DMS153 treated with DMSO at 0.1 percent for 48 hours (cell line): ENCODE measurements around the gene CCR1.
"Not testable (repeated sequence)": the region's sequence is repeated elsewhere in the genome, so short reads cannot be mapped to it uniquely, and the experiment has no call there.

ENCODE experiments used
- DNase-seq: peaks from one replicate; lab custom pipeline; 2025; ENCODE audit not compliant: unreplicated experiment; lab: John Stamatoyannopoulos, UW

The CCR1 gene

DNA sequence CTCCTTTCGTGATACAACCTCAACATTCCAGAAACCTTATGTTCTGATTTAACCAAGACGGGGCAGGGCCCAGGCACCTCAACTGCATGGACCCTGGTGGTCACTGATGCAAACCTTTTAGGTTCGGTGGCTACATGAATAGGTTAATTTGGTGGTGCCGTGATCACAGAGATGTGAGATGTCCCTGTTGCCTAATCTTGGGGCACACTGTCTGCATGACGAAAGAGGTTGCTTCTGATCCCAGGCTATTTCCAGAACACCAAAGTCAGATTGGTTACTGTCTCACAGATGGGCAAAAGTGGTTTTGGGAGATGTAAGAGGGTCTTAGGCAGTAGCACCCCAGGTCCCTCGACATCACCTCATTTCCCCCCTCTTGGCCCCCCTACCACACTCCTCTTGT, 4.0 kb upstream of the CCR1 start:
- no peak for DNase-seq

DNA sequence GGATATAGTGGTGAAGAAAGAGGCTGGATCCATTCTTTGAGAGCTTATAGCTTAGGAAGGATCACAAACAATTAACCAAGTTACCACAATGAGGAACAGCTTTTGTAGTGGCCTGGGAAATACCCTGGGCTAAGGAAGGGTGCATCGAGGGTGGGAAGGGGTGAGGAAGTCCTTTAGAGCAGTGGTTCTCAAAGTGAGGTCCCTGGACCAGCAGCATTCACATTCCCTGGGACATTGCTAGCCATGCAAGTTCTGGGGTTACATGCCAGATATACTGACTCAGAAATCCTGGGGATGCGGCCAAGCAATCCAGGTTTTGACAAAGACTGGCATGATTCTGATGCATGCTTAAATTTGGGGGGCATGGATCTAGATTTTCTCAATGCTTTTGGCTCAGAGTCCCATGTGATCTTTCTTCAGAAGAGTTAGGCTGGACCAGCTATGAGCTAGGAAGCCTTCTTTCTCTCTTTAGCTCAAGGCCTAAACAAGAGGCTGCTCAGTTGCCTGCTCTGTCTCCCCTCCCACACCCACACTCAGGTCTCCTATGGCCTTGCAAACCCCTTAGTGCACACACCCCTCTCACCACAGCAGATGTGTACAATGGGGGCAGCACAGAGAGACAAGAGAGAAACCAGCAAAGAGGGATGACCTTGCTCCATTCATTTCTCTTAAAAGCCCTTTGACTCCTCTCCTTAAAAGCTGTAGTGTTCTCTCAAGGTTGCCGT, 1.8 kb upstream of the CCR1 start:
- no peak for DNase-seq

DNA sequence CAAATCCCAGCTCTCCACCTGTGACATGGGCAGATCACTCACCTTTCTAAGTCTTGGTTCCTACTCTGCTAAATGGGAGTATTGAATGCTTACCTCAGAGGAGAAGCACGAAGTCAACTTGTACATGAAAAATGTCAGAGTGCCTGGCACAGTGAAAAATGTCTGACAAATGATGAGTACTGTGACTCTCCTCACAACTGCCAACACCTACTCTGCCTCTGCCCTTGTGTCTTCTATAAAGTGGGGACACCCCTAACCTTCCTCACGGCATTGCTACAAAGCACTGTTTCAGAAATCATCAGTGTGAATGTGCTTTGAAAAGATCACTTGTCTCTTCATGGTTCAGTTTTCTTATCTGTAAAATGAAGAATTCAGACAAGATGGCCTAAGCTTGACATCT, 940 bp upstream of the CCR1 start:
- no peak for DNase-seq

DNA sequence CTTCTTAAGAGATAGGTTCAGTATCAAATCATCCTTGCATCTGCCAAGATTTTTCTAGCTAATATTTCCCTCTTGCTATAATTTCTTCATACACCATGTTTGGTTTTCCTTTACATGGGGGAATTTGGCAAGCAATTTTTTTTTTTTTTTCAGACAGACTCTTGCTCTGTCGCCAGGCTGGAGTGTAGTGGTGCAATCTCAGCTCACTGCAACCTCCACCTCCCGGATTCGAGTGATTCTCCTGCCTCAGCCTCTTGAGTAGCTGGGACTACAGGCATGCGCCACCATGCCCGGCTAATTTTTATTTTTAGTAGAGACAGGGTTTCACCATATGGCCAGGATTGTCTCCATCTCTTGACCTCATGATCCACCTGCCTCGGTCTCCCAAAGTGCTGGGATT, 599 bp downstream of the CCR1 start:
- not testable (repeated sequence) for DNase-seq

DNA sequence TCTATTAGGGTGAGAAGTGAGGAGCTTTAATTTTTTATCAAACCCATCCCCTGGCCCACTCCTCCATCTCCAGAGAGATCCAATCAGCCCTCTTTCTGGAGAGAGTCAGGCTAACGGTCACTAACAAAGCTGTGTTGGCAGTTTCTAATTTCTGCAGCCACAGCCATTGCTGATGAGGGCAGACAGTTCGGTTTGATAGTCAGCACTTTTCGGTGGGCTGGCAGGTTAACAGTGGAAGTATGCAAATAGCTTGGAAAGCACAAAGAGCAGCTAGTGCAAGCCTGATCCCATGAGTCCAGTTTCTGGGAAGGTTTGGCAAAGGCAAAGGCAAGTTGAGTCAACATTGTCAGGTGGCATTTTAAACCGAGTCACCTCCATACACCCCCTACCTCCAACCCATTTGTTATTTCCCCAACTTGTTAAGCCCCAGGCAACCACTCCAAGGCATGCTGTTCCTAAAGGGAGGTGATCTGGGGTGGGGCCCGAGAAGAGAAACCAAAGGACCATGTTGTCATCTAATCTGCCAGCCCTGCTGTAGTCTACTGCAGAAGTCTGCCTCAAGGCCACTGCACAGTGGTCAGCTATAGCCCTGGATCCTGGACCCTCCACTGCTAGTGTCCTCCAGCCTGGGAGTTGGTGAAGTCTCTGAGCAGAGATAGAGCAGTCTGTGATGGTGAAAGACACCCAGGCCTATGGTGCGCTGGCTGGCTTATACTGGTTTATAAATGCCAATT, 1.7 kb downstream of the CCR1 start:
- DNase-seq: no peak

DNA sequence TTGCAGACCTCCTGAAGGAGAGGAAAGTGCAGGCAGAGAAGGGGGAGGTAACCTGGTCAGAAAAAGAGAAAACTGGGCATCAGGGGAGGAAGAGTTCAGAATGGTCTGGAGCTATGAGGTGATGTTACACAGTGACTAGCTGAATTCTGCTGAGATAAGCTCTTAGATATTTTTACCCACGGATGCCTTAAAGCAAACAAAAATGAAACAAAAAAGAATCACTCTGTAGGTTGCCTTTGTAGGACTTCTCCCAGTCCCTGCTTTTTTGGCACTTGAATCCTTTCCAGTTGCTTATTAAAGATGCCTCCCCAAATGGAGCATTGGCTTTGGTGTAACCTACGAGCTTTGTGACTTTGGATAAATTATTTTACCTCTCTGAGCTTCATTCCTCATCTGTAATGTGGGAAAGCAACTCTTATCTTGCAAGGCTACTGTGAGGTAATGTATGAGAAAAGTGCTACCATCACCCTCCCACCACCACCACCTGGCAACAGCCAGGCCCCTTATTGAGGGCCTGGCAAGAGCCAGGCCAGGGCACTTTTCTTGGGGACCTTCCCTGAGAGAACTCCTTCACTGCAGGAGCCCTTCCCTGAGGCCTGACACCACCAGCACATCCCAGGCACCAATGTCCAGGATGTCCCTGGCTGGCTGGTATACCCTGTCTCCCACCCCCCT, 2.7 kb downstream of the CCR1 start:
- DNase-seq: no peak

DNA sequence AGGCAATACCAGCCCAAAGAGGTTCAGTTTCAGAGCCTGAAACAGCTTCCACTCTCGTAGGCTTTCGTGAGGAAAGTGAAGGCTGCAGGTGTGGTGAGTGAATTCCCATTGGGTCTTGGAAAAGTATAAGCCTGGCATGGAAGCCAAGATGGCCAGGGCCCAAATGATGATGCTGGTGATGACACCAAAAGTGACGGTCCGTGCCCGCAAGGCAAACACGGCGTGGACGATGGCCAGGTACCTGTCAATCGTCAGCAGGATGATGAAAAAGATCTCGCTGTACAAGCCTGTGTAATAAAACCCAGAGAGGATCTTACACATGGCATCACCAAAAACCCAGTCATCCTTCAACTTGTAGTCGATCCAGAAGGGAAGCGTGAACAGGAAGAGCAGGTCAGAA, 4.4 kb downstream of the CCR1 start:
- no peak for DNase-seq

DNA sequence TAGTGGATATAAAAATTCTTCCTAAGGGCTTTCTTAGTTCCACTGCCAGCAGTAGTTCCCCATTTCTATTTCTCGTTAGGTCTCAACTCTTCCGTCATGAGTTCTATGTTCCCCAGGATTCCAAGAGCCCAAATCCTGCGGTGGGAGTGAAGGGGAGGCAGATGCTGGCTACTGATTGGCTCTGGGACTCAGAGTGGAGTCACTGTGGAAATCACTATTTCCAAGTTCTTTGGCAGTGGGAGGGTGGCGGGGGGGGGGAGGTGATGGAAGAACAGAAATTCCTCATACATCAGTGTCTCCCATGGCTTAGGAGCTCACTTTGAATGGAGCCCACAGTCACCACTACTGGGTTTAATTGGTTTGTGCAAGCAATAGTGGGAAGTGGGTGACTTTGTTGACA, 5.6 kb downstream of the CCR1 start:
- no peak for DNase-seq

DNA sequence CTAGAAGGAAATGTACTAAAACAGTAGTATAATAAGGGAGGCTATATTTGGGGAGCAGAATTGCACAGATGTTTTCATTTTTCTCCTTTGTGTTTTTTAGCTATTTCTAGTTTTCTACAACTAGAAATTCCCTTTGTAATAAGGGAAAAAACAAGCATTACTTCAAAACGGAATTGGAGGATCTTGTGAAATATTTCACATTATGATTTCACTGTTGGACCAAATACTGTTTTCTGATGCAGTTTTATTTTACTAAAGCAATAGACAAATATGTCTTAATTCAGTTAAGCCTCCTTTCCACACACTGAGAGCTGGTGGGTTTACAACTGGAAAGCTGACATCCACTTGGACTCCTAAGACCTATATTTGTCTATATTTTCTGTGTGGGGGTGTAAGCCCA, 7.3 kb downstream of the CCR1 start:
- DNase-seq: no peak

DNA sequence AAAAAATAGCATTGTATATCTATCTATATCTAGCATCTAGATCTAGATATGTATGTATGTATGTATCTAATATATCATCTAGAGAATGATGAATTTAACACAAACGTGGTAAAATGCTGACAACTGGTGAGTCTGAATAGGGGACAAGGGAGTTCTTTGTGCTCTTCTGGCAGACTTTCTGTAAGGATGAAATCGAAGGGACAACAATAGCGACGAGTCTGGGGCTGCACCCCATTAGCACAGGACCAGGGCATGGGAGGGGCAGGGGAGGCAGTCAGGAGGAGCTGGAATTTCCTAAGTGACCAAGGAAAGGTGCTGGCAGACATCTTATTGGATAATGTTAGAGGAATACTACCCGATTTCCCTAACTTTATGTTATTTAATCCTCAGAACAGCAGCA, 7.9 kb downstream of the CCR1 start:
- DNase-seq: no peak

DNA sequence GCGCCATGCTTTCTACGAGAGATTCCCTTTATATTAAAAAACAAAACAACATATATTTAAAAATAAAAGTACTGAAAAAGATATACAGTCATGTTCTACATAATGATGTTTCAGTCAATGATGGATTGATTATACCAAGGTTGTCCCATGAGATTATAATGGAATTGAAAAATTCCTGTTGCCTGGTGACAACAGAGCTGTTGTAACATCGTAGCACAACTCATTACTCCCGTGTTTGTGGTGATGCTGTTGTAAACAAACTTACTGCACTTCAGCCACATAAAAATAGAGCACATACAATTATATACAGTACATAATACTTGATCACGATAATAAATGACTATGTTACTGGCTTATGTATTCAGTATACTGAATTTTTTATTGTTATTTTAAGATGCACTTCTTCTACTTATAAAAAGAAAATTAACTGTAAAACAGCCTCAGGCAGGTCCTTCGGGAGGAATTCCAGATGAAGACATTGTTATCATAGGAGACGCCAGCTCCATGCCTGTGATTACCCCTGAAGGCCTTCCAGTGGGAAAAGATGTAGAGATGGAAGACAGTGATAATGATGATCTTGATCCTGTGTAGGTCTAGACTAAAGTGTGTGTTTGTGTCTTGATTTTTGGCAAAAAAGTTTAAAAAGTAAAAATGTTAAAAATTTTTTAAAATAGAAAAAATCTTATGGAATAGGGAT, 11.7 kb downstream of the CCR1 start:
- DNase-seq: no peak

DNA sequence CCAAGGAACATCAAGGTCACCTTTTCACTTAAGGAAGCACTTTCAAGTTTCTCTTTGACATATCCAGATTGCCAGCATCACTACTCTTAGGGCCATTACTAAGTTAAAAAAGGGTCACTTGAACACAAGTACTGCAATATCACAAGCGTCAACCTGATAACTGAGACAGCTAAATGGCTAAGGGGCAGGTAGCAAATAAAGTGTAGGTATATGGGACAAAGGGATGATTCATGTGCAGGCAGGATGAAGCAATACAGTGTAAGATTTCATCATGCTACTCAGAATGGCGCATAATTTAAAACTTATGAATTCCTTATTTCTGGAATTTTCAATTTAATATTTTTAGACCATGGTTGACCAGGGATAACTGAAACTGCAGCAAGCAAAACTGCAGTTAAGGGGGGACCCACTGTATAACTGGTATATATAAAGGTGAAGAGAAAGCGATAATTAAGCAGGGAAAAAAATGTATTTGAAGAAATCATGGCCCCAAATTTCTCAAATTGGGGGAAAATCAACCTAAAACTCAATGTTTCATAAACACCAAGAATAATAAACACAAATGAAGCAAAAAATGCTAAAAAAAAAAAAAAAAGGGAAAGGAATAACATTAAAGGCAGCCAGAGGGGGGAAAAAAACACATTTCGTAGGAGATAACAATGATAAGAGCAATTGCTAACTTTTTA, 13.1 kb downstream of the CCR1 start:
- DNase-seq: no peak

DNA sequence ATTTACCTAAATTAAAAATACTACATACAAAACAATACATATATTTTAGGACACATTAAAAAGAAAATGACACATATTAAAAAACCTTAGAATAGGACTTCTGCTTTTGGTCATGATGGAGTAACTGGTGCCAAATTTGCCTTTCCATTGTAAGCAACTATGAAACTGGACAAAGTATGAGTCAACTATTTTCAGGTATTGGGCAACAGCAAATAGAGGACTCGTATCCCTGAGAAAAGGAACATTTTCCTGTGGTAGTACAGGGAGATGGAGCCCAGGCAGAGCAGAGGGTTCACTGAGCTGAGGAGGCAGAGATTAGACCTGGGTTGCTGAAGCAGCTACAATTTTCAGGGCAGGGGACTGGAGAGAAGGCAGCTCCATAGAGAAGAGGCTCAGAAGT, 14.7 kb downstream of the CCR1 start:
- no peak for DNase-seq

DNA sequence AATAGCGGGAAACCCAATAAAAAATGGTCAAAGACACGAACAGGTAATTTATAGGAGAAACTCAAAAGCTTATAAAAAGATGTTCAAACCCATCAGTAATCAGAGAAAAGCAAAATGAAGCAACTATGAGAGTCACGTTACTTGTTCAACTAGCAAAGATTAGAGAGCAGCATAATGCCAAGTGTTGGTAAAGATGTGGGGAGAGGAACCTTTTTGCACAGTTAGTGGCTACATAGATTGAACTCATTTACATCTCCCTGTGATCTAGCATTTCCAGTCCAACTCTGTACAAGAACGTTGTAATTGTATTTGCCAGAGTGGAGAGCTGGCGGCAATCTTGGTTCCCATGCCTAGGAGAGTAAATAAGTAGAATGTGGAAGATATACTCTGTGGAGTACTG, 15.2 kb downstream of the CCR1 start:
- DNase-seq: no peak

DNA sequence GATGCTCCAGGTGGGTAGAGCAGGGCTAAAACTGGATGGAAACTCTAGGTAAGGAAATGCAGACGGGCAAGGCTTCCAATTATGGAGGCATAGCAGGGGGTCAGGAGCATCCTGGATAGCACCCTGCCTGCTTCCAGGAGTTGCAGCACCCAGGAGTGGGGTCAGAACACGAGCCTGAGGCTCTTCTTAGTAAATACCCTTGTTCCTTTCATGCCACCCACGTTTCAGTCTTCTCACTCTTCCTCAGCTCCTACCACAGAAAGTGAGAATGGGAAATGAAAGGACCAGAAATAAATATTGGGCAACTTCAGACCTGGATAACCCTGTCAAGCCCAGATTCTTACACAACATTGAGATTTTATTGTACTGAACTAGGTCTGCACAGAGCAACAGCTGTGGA, 16.4 kb downstream of the CCR1 start:
- DNase-seq: no peak

DNA sequence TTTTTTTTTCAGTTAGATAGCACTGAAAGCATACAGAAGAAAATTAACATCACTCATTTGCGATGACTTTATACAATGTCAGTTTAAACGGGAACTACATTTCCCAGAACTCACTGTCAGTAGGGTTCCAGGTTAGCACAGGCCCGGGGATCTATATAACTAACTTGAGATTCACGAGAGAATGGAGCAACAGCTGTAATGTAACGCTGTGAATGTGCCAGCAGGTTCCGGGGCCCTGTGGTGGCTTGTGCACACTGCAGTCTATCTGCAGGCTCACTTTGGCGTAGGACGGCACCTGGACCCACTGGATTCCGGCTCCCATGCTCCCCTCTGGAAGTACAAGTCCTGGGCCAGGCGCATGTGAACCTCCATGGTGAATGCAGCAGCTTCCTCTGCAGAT, 19.4 kb downstream of the CCR1 start:
- DNase-seq: no peak

DNA sequence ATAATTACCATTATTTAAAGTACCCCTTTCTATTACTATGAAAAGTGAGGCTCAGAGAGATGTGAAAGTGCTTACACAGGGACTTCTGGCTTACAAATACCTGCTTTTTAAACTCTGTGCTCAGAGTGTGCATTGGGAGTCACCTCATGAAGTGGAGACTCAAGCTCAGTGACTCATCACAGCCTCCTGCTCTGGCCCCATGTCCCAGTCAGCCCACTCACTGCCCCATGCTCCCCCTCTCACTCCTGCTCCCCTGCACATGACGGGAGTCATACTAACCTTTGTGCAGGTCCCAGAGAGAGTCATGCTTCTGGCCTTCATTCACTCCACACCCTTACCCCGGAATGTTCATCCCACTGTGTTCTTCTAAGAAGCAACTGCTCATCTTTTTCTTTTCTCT, 20.2 kb downstream of the CCR1 start:
- DNase-seq: no peak

DNA sequence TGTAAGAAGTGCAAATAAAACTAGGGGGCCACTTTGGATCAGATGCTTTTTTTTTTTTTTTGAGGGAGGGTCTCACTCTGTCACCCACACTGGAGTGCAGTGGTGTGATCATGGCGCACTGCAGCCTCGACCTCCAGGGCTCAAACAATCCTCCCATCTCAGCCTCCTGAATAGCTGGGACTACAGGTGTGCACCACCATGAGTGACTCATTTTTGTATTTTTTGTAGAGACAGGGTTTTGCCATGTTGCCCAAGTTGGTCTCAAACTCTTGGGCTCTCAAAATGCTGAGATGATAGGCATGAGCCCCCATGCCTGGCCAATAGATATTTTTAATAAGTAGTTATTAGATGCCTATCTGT, 20.8 kb downstream of the CCR1 start:
- DNase-seq: no peak

DNA sequence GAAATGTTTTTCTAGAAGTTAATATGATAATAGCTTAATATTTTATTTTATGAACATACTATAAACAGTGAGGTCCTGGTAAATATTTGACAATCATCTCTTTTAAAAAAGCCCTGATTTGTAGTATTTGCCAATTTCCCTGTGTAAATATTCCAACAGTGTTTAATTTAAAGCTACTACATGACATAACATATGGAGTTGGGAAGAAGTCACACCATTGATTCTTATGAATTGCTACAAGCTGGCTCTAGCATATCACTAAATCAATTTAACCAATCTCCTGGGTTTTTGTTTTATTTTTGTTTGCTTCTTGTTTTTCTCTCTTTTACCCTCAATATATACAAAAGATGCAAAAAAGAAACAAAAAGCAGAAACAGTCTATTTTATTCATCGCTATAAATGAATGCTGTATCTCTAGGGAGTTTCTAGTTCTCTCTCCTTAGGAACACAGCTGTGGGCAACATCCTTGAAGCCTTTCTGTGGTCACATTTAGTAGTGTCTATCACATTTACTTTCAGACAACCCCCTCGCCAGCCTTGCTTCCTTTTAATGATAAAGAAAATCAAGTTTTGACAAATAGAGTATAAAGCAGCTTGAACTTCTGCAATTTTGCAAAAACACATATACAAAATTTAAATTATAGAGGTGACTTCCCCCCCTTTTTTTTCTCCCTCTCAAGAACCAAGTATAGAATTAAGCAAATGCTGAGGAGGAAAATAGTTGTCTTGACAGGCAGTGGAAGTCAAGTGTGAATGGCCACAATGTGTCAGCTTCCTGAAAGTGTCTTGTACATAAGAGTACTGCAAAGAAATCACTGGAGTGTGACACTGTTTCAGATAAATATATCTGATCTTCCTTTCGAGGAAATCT, 21.4 kb downstream of the CCR1 start:
- no peak for DNase-seq

DNA sequence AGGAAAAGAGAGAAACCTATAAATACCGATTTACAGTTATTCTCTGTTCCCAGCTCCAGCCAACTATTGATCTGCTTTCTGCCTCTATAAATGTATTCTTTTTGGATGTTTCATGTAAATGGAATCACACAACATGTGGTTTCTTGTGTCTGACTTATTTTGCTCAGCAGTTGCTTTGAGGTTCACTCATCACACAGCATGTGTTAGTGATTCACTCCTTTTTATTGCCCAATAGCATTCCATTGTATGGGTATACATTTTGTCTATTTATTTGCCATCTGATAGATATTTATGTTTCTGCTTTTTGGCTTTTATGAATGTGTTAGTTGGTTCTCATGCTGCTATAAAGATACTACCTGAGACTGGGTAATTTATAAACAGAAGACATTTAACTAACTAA, 23.6 kb downstream of the CCR1 start:
- DNase-seq: no peak
